Esophagus muscularis mucosa (tissue), 4 donors: ENCODE data around the gene PSMC3.

ENCODE experiments used
- EP300 ChIP-seq: sonication (generic); formaldehyde crosslinking; IDR thresholded peaks from one replicate; pipeline ENCODE4 v1.6.1; 2017; ENCODE audit warnings: antibody characterized with exemption
- POLR2A ChIP-seq: fragments of 450-650 bp; IDR thresholded peaks from one replicate; pipeline ENCODE4 v1.6.1; 2017; ENCODE audit warnings: antibody characterized with exemption, moderate library complexity, mild to moderate bottlenecking, low read depth
- POLR2AphosphoS5 ChIP-seq, 2 donors: sonication (generic); formaldehyde crosslinking; IDR thresholded peaks; one replicate each; pipeline ENCODE4 v1.6.1; 2017; ENCODE audit warnings: antibody characterized with exemption in 2 of 2
- TF ChIP-seq, protein P1 (sequence below), 3 experiments: fragments of 200-600 bp in 2 of 3; fragments of 450-650 bp in 1 of 3; sonication (generic) in 2 of 3; IDR thresholded peaks; one replicate each; pipeline ENCODE4 v1.5.1; 2017 to 2019; ENCODE audit warnings: antibody characterized with exemption in 3 of 3, mild to moderate bottlenecking in 2 of 3, moderate library complexity in 1 of 3

- TF ChIP-seq, protein P1, sequence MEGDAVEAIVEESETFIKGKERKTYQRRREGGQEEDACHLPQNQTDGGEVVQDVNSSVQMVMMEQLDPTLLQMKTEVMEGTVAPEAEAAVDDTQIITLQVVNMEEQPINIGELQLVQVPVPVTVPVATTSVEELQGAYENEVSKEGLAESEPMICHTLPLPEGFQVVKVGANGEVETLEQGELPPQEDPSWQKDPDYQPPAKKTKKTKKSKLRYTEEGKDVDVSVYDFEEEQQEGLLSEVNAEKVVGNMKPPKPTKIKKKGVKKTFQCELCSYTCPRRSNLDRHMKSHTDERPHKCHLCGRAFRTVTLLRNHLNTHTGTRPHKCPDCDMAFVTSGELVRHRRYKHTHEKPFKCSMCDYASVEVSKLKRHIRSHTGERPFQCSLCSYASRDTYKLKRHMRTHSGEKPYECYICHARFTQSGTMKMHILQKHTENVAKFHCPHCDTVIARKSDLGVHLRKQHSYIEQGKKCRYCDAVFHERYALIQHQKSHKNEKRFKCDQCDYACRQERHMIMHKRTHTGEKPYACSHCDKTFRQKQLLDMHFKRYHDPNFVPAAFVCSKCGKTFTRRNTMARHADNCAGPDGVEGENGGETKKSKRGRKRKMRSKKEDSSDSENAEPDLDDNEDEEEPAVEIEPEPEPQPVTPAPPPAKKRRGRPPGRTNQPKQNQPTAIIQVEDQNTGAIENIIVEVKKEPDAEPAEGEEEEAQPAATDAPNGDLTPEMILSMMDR (IDR thresholded peaks at IDR 0.05) = no peak
- TF ChIP-seq POLR2A (no peak), EP300 (no peak), POLR2AphosphoS5 (IDR thresholded peaks at IDR 0.05) (no peak)
Measured at GRCh38 chr11:47447906-47448305, 21.7 kb upstream of the PSMC3 start.
